ENCODE data around the gene SPNS3. TPM values are rescaled to one million over a fixed set of nuclear protein-coding genes. Genes with fewer than 3 reads are reported as not detected.

SPNS3 gene
- total RNA-seq, 2 experiments from 2014 or later, result 51.2 to 54.6 TPM

DNA sequence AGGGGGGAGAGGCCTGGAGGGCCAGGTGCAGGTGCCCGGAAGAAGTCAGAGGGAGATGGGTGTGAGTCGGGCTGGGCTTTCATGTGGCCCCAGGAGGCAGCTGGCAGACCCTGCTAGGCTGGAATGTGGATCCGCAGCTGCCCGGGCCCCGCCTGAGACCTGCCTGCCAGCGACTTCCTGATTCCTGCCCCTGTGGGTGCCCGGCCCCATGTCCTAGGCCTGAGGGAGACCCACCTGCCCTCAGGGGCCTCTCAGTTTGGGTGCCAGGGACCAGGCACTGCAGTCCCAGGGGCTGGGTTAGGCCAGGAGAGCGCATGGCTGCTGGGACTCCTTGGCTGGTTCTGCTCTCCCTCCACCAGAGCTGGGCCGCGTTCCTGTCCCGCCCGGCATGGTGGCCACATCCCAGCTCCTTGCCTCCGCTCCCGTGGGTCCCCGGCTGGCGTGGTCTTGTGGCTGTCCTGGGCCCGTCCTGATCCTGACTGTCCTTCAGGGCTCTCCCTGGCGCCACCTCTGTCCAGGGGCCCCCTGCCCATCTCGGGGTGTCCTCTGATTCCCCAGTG lies 42.9 kb downstream of the SPNS3 start:
- no peaks in the 10 kb centered on the region for H3K79me2 ChIP-seq (ENCODE audit: insufficient read depth, low read depth, low read length)
- no peaks in the 10 kb centered on the region for H4K20me1 ChIP-seq (ENCODE audit: insufficient read depth, low read length)
- no peak overlapping the region for H2AFZ ChIP-seq (ENCODE audit: low read length)
- H3K36me3 ChIP-seq (ENCODE audit: insufficient read depth, low read length), result no peaks in the 10 kb centered on the region
- no peak overlapping the region for H3K4me2 ChIP-seq (ENCODE audit: low read length)
- no TSS peak for BruUV-seq (replicated peaks)
- no peaks in the 10 kb centered on the region for H3K9me3 ChIP-seq (ENCODE audit: low read length)
- H3K4me1 ChIP-seq (ENCODE audit: insufficient read depth, low read length, poor library complexity, severe bottlenecking), result peaks cover 13% of the 10 kb centered on the region
- ChIA-PET POLR2A (interaction anchor here (0.6 kb wide), 1 partner anchor 169 kb away, joined by 5 read pairs; no protein-coding TSS in a partner anchor), CTCF (ENCODE audit: unreplicated experiment) (no interaction called here)
- DNase-seq (ENCODE audit: low spot score), result no peak
- intact Hi-C loops (cut with micrococcal nuclease; ENCODE audit: unreplicated experiment), result no loop called here
- TF ChIP-seq EZH2phosphoT487 (IDR thresholded peaks at IDR 0.05; ENCODE audit: borderline replicate concordance, low read depth, low read length), result no peak
- TF ChIP-seq, protein P1, sequence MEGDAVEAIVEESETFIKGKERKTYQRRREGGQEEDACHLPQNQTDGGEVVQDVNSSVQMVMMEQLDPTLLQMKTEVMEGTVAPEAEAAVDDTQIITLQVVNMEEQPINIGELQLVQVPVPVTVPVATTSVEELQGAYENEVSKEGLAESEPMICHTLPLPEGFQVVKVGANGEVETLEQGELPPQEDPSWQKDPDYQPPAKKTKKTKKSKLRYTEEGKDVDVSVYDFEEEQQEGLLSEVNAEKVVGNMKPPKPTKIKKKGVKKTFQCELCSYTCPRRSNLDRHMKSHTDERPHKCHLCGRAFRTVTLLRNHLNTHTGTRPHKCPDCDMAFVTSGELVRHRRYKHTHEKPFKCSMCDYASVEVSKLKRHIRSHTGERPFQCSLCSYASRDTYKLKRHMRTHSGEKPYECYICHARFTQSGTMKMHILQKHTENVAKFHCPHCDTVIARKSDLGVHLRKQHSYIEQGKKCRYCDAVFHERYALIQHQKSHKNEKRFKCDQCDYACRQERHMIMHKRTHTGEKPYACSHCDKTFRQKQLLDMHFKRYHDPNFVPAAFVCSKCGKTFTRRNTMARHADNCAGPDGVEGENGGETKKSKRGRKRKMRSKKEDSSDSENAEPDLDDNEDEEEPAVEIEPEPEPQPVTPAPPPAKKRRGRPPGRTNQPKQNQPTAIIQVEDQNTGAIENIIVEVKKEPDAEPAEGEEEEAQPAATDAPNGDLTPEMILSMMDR (conservative IDR thresholded peaks at IDR 0.05; ENCODE audit: low read length), result no peak
- no peak overlapping the region for H3K27ac ChIP-seq (ENCODE audit: low read depth, low read length, poor library complexity, severe bottlenecking)
- H3K4me3 ChIP-seq (ENCODE audit: low read depth, low read length, poor library complexity, severe bottlenecking), result no peak overlapping the region
- H3K9me2 ChIP-seq (ENCODE audit: insufficient read depth, low read length), result no peaks in the 10 kb centered on the region

DNA sequence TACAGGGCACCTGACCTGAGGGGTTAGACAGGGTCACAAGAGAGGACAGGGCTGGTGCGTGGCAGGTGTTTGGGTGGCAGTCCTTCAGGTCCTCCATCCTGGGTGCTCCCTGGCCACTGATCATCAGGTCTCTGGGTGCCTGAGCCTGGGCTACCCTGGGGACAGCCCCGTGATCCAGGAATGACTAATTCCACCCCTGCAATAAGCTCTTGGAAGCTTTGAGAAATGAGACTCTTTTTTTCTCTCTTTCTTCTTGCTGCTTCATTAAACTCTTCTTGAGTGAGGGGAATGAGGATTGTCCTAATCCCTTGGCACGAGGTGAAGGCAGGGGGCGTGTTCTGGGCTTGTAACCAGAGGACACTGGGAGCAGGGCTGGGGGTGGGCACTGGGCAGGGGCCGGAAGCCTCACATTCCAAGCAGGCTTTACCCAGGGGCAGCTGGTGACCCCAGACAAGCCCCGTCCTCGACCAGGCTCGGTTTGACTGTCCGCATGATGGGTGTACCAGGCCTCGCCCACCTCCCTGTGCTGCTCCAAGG lies 43.6 kb downstream of the SPNS3 start:
- no peak overlapping the region for H3K4me3 ChIP-seq (ENCODE audit: low read depth, low read length, poor library complexity, severe bottlenecking)
- H3K4me2 ChIP-seq (ENCODE audit: low read length), result no peak overlapping the region
- H4K20me1 ChIP-seq (ENCODE audit: insufficient read depth, low read length), result no peaks in the 10 kb centered on the region
- H3K27ac ChIP-seq (ENCODE audit: low read depth, low read length, poor library complexity, severe bottlenecking), result no peak overlapping the region
- ChIA-PET CTCF (ENCODE audit: unreplicated experiment) (no interaction called here), POLR2A (interaction anchor here (0.5 kb wide), 1 partner anchor 9 kb away, joined by 10 read pairs; no protein-coding TSS in a partner anchor)
- peaks cover 15% of the 10 kb centered on the region for H3K4me1 ChIP-seq (ENCODE audit: insufficient read depth, low read length, poor library complexity, severe bottlenecking)
- no peaks in the 10 kb centered on the region for H3K79me2 ChIP-seq (ENCODE audit: insufficient read depth, low read depth, low read length)
- no peak overlapping the region for H2AFZ ChIP-seq (ENCODE audit: low read length)
- no peaks in the 10 kb centered on the region for H3K36me3 ChIP-seq (ENCODE audit: insufficient read depth, low read length)
- no peaks in the 10 kb centered on the region for H3K9me2 ChIP-seq (ENCODE audit: insufficient read depth, low read length)
- BruUV-seq (replicated peaks), result no TSS peak
- TF ChIP-seq, protein P1 (conservative IDR thresholded peaks at IDR 0.05; ENCODE audit: low read length), result no peak
- no peak for TF ChIP-seq EZH2phosphoT487 (IDR thresholded peaks at IDR 0.05; ENCODE audit: borderline replicate concordance, low read depth, low read length)
- intact Hi-C loops (cut with micrococcal nuclease; ENCODE audit: unreplicated experiment), result no loop called here
- DNase-seq (ENCODE audit: low spot score), result no peak
- H3K9me3 ChIP-seq (ENCODE audit: low read length), result no peaks in the 10 kb centered on the region

DNA sequence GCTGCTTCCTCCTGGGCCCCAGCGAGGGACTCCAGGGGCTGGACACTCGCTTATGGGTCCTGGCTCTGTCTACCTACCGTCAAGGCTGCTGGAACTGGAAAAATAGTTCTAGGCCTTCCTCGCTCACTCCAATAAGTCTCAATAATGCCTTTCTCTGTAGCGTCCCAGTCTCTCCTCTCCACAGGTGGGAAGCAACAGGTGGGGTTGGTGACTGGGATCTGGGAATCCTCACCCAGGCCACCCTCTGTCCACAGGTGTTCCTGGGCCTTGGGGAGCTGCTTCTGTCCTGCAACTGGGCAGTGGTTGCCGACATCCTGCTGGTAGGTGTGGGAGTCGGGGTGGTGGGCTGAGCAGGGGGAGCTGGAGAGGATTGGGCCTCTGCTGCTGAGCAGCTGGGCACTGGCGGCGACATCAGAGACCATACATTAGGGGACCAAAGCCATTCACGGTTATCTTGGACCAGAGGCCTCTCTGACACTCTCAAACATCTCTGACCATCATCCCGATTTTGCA lies 44.6 kb downstream of the SPNS3 start:
- POLR2A ChIA-PET, result no interaction called here
- no peak for DNase-seq (ENCODE audit: low spot score)
- Histone ChIP-seq H3K79me2 (ENCODE audit: insufficient read depth, low read depth, low read length) (no peaks in the 10 kb centered on the region), H3K4me1 (ENCODE audit: insufficient read depth, low read length, poor library complexity, severe bottlenecking) (peaks cover 15% of the 10 kb centered on the region), H2AFZ (ENCODE audit: low read length) (no peak overlapping the region), H4K20me1 (ENCODE audit: insufficient read depth, low read length) (no peaks in the 10 kb centered on the region), H3K9me2 (ENCODE audit: insufficient read depth, low read length) (no peaks in the 10 kb centered on the region), H3K27ac (ENCODE audit: low read depth, low read length, poor library complexity, severe bottlenecking) (no peak overlapping the region), H3K4me3 (ENCODE audit: low read depth, low read length, poor library complexity, severe bottlenecking) (no peak overlapping the region), H3K36me3 (ENCODE audit: insufficient read depth, low read length) (no peaks in the 10 kb centered on the region), H3K9me3 (ENCODE audit: low read length) (no peaks in the 10 kb centered on the region), H3K4me2 (ENCODE audit: low read length) (no peak overlapping the region)
- CTCF ChIA-PET (ENCODE audit: unreplicated experiment), result no interaction called here
- intact Hi-C loops (cut with micrococcal nuclease; ENCODE audit: unreplicated experiment), result no loop called here
- no TSS peak for BruUV-seq (replicated peaks)
- no peak for TF ChIP-seq EZH2phosphoT487 (IDR thresholded peaks at IDR 0.05; ENCODE audit: borderline replicate concordance, low read depth, low read length)
- TF ChIP-seq, protein P1 (conservative IDR thresholded peaks at IDR 0.05; ENCODE audit: low read length), result no peak

All from OCI-LY7 (cell line).